Psoas muscle (tissue), 8 donors: ENCODE measurements around the gene SH3D21. TPM values are rescaled to one million over a fixed set of nuclear protein-coding genes. Genes with fewer than 3 reads are reported as not detected.

Experiments
- ATAC-seq, 4 donors: fragments of 200-7000 bp; cut with Tn5 transposase; one replicate each; pipeline ENCODE4 v1.9.1; 2020; ENCODE audit warnings: moderate library complexity in 3 of 4, mild to moderate bottlenecking in 2 of 4
- DNase-seq, 2 donors: peaks; one replicate each; pipeline ENCODE4 v3.0.0-alpha.2; 2020
- H3K27ac ChIP-seq: fragments of 200-600 bp; one replicate; pipeline ENCODE4 v1.8.0; 2022
- H3K27me3 ChIP-seq, 3 donors: fragments of 200-600 bp in 1 of 3; one replicate each; pipeline versions ENCODE4 v1.6.1 to v1.8.0; 2013 to 2022; ENCODE audit warnings: low read length in 2 of 3, mild to moderate bottlenecking in 2 of 3, moderate library complexity in 1 of 3; ENCODE audit not compliant: insufficient read depth in 3 of 3
- H3K36me3 ChIP-seq, 2 donors: fragments of 200-600 bp in 1 of 2; one replicate each; pipeline versions ENCODE4 v1.6.1 to v1.8.0; 2013 to 2022; ENCODE audit warnings: low read depth in 1 of 2, mild to moderate bottlenecking in 1 of 2, moderate library complexity in 1 of 2; ENCODE audit not compliant: insufficient read depth in 1 of 2
- H3K4me1 ChIP-seq: fragments of 200-600 bp; one replicate; pipeline ENCODE4 v1.8.0; 2022
- H3K4me3 ChIP-seq: fragments of 200-600 bp; one replicate; pipeline ENCODE4 v1.8.0; 2022; ENCODE audit warnings: mild to moderate bottlenecking
- H3K9me3 ChIP-seq: fragments of 200-600 bp; one replicate; pipeline ENCODE4 v1.8.0; 2022
- WGBS, 3 donors: extraction: QIAGEN DNeasy Blood & Tissue Kit; methylation state at CpG; one replicate each; pipeline versions ENCODE4 v1.1.6 to v1.1.7; 2013; 5-methylcytosine and 5-hydroxymethylcytosine counted together
- intact Hi-C, 2 donors: fragments of 100-400 bp; cut with DNase I; formaldehyde crosslinking; loops; one replicate each; pipeline versions ENCODE4 v1.11.0 to v1.14.2; 2022
- long read RNA-seq, 2 donors: library from polyadenylated mRNA; unstranded; transcript quantifications; one replicate each; pipeline ENCODE4 v2.0.0, GENCODE V29; 2021
- polyA plus RNA-seq, 3 donors: library from polyadenylated mRNA; stranded (reverse); fragments of 200-250 nt; gene quantifications; one replicate each; pipeline ENCODE4 v1.2.3, GENCODE V29; 2013
- total RNA-seq, 4 donors: library from RNA; stranded (reverse); fragmentation: NEBNext Ultra II Directional in 2 of 4; extraction: Animal tissue kit (Norgen Biotek cat#: 25700) in 2 of 4; gene quantifications; one replicate each; pipeline versions ENCODE4 v1.2.1 to v1.2.4, GENCODE V29; 2021 to 2023
- TF ChIP-seq, protein P1 (sequence below): fragments of 200-600 bp; IDR thresholded peaks from one replicate; pipeline ENCODE4 v1.8.0; 2022; ENCODE audit warnings: antibody characterized with exemption
- donor health status: healthy with polysubstance abuse.
- donor health status: DM: no; HTN: no; CAD: no; lungs with moderate emphysema.
- donor health status: Bipolar disorder and iron deficiency.
- donor health status: healthy.
- donor health status: DM: yes; HTN: yes; CAD: no.
- donor health status: DM: no; HTN: no; CAD: no.
- donor health status: DM: no; HTN: no; CAD: no.
- donor health status: DM: yes; HTN: yes; CAD: no.

Gene SH3D21
- total RNA-seq, result 1 to 10 TPM in 1 of 4 donors, under 1 TPM in 3; 0.69 to 1.1 (median 0.96) TPM
- under 1 TPM; 0.36 to 0.88 (median 0.37) TPM for polyA plus RNA-seq
- long read RNA-seq, donor 1, result 0 reads
- long read RNA-seq, donor 2, result 0 reads

DNA sequence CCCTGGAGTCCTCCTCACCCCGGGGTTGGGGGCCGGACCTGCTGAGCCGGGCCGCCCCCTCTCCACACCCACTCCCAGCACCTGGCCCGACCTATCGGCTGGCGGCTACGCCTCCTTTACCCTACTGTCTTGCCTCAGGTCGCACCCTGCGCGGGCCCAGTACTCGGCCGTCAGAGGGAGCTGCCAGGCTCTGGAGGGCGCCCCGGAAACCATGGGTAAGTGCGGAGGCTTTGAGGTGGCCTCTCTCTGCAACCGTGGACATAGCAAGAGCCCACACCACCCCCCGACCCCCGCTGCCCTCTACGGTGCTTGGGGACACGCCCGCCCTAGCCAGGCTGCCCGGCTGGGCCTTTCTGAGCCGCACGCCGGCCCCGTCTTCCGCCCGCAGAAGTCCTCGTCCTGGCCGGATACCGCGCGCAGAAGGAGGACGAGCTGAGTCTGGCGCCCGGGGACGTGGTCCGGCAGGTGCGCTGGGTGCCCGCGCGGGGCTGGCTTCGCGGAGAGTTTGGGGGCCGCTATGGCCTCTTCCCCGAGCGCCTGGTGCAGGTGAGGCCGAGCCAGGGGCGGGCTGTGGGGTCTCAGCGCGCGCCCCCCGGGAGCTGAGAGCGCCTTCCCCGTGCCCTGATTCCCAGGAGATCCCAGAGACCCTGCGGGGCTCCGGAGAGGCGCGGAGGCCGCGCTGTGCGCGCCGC lies at the start of gene SH3D21:
Gene SH3D21, plus strand, starts transcription at position 159 of the 692 bp plus-strand sequence. Its CDS starts 53 bp downstream, at position 212.
- peak; percentile 49 to 73 for DNase-seq
- peak; percentile 57 to 72 (median 68) for ATAC-seq
- Histone ChIP-seq H3K9me3 (no peaks in the 10 kb centered on the region), H3K4me3 (peak within 1 kb of the TSS; percentile 73), H3K4me1 (peaks cover 8% of the 10 kb centered on the region), H3K36me3 (peaks cover 0 to 63% of the 10 kb centered on the region in 2 donors), H3K27me3 (no peaks in the 10 kb centered on the region), H3K27ac (peak within 1 kb of the TSS; percentile 79)
- WGBS, 3 donors, result 3 to 5% (median 4%) methylated on average over 45 to 65 of the region's 65 CpGs
- TF ChIP-seq, protein P1, sequence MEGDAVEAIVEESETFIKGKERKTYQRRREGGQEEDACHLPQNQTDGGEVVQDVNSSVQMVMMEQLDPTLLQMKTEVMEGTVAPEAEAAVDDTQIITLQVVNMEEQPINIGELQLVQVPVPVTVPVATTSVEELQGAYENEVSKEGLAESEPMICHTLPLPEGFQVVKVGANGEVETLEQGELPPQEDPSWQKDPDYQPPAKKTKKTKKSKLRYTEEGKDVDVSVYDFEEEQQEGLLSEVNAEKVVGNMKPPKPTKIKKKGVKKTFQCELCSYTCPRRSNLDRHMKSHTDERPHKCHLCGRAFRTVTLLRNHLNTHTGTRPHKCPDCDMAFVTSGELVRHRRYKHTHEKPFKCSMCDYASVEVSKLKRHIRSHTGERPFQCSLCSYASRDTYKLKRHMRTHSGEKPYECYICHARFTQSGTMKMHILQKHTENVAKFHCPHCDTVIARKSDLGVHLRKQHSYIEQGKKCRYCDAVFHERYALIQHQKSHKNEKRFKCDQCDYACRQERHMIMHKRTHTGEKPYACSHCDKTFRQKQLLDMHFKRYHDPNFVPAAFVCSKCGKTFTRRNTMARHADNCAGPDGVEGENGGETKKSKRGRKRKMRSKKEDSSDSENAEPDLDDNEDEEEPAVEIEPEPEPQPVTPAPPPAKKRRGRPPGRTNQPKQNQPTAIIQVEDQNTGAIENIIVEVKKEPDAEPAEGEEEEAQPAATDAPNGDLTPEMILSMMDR, result no peak
- intact Hi-C loops, result loop anchor here in 1 of 2 donors (5.0 kb wide), 1 partner anchor 116 kb away; no protein-coding TSS in a partner anchor

DNA sequence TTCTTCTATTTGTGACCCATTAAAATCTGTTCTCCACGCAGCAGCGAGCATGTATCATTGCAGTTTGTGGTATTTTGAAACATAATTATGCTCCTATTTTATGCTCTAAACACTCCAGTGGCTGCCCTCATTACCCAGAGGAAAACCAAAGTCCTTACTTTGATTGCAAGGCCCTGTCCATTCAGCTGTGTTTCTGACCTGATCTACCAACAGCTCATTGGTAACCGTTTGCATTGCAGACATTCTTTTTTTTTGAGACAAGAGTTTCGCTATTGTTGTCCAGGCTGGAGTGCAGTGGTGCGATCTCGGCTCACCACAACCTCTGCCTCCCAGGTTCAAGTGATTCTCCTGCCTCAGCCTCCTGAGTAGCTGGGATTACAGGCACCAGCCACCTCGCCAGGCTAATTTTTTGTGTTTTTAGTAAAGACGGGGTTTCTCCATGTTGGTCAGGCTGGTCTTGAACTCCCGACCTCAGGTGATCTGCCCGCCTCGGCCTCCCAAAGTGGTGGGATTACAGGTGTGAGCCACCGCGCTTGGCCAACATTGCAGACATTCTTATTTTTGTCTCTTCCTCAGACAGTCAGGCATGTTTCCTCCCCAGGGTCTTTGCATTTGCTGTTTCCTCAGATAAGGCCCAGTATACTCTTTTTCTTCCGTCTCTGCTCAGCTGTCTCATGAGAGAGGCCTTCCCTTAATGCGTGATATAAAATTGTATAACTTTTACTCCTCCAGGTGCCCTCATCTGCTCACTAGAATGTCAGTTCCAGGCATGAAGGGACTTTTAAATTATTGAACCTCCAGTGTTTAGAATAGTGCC lies 49.4 kb upstream of the SH3D21 start:
- peaks cover 79% of the 10 kb centered on the region for H3K4me1 ChIP-seq
- no peaks in the 10 kb centered on the region for H3K9me3 ChIP-seq
- peaks cover 0 to 37% of the 10 kb centered on the region in 2 donors for H3K36me3 ChIP-seq
- ATAC-seq (no peak), DNase-seq (no peak)
- intact Hi-C loops, result no loop called here
- TF ChIP-seq, protein P1, result no peak
- WGBS, 3 donors, result 61 to 70% (median 62%) methylated on average over 15 of the region's 15 CpGs
- H3K27me3 ChIP-seq, result no peaks in the 10 kb centered on the region
- peak overlapping the region; percentile 19 for H3K4me3 ChIP-seq
- H3K27ac ChIP-seq, result peak overlapping the region; percentile 86

DNA sequence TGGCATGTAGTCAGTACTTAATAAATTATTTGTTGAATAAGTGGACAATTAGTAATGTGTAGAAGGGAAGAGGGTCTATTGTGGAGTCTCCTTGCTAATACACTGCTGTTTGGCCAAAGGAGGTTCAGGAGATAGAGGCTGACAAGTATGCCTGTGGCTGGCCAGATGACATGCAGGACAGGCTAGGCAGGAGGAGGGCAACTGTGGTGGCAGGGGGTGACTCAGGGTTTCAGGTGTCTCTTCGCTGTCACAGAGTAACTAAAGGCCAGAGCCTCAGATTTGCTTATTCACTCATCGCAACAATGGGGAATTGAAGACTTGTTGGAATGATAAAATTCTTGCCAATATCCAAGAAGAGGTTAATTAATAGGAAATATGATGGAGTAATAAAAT lies 48.8 kb upstream of the SH3D21 start:
- Histone ChIP-seq H3K4me3 (peak overlapping the region; percentile 19), H3K36me3 (peaks cover 0 to 43% of the 10 kb centered on the region in 2 donors), H3K4me1 (peaks cover 77% of the 10 kb centered on the region), H3K27me3 (no peaks in the 10 kb centered on the region), H3K27ac (peak overlapping the region; percentile 86), H3K9me3 (no peaks in the 10 kb centered on the region)
- intact Hi-C loops, result no loop called here
- peak; percentile 66 to 86 for DNase-seq
- ATAC-seq, result peak; percentile 91 to 97 (median 95)
- TF ChIP-seq, protein P1, result no peak
- WGBS, 3 donors, result 22 to 46% (median 36%) methylated on average over 2 of the region's 2 CpGs

DNA sequence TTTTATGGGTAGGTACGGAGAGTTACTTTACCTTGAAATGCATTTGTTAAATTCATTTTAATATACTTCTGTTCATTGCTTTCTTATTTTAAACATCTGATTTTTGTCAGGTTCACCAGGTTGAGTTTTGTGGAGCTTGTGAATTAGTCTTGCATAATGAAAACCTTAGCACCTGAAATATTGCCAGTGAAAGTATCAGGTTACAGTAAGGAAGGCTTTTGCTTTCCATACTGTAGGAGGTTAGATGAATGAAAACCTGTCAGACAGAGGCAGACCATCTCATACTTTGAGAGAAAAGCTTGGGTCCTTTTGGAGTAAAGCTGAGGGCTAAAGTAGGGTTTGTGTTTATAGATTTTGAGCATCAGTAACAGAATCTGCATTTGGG lies 47.2 kb upstream of the SH3D21 start:
- H3K27ac ChIP-seq, result peak overlapping the region; percentile 86
- peaks cover 3 to 45% of the 10 kb centered on the region in 2 donors for H3K36me3 ChIP-seq
- peaks cover 76% of the 10 kb centered on the region for H3K4me1 ChIP-seq
- ATAC-seq (peak in 3 of 4 donors; percentile 44 to 54 (median 48)), DNase-seq (no peak)
- H3K9me3 ChIP-seq, result no peaks in the 10 kb centered on the region
- H3K4me3 ChIP-seq, result peak overlapping the region; percentile 8
- no peaks in the 10 kb centered on the region for H3K27me3 ChIP-seq
- TF ChIP-seq, protein P1, result no peak
- whole genome bisulfite sequencing, 3 donors, result 23 to 43% (median 32%) methylated on average over 1 of the region's 1 CpG
- intact Hi-C loops, result no loop called here
